ENCODE measurements around the gene SLC8A1.
A peak's percentile ranks its signal among the peaks of the same experiment; 100 is the strongest.
"Not testable (repeated sequence)": the region's sequence is repeated elsewhere in the genome, so short reads cannot be mapped to it uniquely, and the experiment has no call there.

Gene SLC8A1

DNA sequence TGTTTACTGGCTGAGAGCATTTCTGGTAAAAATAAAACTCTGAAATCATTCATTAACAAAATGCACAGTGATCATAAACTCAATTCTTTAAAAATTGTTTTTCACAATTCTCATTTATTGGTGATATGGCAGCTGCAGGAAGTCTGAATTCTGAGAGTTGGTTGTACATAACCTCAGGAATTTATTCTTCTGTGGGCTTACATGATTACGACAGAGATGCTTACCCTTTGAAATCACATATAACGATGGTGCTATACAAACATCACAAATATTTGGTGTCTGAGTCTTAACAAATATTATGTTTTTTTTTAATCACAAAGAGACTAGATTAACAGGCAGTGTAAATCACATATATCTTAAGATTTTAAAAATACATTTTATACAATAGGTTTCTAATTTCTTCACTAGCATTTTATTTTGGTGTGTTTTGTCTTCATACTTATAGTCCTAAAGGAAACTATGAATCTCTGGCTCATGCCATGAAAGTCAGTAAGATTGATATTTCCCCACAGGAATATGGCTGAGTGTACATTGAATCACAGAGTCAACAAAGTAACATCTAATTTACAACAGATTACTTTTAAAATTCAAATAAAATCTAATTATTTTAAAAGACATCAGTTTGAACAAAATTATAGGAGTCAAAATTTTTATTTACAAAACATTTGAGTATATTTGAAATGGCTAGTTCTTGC is 354.1 kb downstream of the SLC8A1 start:
- DNase-seq (ENCODE audit: insufficient read length, low spot score) (no peak), FAIRE-seq (no peak)

DNA sequence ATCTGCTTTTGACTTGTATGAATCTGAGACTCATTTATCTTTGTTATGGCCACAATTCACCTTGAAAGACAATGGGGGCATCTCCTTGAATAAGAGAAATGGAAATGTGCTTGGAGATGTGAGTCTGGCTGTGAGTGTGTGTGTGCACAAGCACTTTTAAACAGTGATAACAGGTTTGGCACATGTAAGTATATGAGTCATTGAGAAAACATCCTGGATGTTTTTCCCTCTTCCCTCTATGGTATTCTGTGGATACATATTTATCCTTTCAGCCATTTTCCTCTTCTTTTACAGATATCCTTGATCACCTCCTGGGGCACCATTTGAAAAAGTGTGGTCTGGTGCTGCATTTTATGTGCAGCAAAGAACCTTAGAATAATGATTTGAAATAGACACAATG is 355.5 kb downstream of the SLC8A1 start:
- DNase-seq (ENCODE audit: insufficient read length, low spot score) (peak; percentile 11), FAIRE-seq (peak; percentile 20)

DNA sequence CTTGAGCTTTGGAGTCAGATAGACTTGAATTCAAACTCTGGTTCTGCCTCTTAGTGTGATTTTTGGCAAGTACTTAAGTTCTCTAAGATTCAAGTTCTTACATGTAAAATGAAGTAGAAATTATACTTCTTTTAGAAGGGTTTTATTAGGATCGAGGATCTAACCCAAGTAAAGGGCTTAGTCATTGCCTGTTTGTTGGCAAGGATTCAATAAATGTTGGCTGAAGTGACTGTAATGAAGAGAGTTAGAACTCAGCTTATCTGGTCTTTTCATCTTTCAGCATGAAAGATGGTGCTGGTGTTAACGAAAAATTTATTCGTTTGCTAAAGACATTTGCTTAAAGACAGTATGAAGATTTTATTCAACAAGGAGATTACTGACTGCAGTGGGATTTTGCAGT is 356.9 kb downstream of the SLC8A1 start:
- DNase-seq (ENCODE audit: insufficient read length, low spot score) = peak; percentile 15

DNA sequence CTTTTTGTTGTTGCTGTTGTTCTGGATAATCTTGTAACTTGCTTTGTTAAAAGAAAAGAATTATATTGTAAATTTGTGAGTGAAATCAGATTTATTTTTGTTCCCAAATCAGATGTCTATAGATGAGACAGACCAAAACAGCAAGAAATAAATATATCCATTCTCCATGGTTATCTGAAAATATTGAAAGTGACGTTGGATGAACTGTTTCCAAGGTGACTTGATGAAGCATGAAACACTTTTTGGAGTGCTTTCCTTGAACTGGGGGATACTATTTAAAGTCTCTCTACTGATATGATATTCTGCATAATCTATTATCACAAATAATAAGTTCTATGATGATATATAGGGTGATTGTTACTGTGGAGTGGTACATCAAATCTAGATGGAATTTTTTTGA is 357.4 kb downstream of the SLC8A1 start:
- FAIRE-seq (no peak), DNase-seq (ENCODE audit: insufficient read length, low spot score) (no peak)

More for the DNA sequence above, 356.9 kb downstream of the SLC8A1 start:
- FAIRE-seq = no peak

DNA sequence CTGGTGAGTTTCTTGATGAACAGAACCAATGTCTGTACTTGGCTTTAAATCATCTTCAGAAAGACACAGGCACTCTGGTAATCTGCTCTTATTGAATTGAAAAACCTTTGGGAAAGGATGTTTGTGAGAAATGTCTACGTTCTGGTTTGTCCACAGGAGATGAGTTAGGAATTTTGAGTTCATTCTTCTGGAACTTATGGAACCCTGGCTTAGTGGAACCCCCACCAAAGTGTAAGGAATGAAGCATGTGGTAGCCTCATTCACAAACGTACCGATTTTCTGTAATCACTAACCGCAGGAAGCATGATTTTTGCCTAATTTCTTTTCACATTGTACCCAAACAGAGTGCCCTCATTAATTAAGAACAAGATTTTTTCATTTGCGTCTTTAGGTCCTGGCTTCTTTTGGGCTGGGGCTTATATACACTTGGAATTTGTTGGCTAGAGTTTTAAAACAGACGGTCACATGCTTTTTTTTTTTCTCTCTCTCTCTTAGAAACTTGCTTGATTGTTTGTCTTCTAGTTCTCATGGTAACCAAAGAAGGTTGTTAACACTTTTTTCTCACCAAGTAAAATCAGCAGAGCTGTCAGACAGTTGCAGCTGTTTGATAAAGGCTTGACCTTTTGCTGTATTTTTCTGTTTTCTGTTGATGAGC is 358.7 kb downstream of the SLC8A1 start:
- FAIRE-seq (no peak), DNase-seq (ENCODE audit: insufficient read length, low spot score) (no peak)

DNA sequence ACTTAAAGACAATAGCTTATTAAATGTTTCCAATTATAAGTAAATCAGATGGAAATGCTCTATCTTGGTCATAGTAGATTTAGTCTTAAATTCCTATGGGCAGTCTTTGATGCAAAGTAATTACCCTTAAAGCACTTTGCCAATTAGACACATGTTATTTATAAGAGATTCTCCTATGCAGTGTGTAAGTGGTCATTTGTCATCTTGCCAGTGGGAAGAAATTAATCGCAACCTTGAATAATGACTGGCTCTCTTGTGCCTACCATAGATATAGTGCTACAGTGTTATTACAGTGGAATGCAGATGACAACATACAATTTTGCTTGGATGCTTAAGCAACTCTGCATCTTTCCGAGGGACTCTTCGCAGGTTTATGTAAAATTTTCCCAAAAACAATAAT is 361.8 kb downstream of the SLC8A1 start:
- FAIRE-seq = no peak
- no peak for DNase-seq (ENCODE audit: insufficient read length, low spot score)

DNA sequence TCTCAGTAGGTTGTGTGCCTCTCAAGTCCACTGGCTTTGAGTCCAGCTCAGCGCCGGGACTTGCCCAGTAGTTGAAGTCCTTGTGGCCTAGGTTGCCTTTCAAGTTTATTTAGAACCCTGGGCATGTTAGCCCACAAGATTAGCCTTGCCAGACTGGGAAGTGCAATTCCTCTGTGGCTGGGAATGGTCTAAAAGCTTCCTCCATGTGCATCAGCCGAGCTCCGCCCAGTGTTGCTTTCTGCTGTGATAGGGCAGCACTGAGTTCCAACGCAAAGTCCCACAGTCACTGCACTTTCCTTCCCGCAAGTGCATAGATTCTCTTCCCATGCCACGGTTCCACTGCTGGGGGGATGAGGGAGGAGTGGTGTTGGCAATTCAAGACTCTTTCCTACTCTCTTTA is 364.0 kb downstream of the SLC8A1 start:
- DNase-seq (ENCODE audit: insufficient read length, low spot score) = no peak
- no peak for FAIRE-seq

DNA sequence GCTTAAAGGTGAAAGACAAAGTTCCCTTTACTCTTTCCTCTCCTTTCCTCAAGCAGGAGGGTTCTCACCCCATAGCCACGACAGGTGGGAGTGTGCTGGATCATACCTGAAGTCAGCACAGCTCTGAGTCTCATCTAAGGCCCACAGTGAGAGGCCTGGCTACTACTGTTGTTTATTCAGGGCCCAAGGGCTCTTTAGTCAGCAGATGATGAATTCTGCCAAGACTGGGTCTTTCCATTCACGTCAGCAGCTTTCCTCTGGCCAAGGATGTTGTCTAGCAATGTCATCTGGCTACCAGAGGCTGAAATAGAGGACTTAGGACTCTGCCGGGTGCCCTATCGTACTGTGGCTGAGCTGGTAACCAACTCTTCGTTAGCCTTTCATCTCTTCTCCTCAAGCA is 364.5 kb downstream of the SLC8A1 start:
- DNase-seq (ENCODE audit: insufficient read length, low spot score) (no peak), FAIRE-seq (no peak)

DNA sequence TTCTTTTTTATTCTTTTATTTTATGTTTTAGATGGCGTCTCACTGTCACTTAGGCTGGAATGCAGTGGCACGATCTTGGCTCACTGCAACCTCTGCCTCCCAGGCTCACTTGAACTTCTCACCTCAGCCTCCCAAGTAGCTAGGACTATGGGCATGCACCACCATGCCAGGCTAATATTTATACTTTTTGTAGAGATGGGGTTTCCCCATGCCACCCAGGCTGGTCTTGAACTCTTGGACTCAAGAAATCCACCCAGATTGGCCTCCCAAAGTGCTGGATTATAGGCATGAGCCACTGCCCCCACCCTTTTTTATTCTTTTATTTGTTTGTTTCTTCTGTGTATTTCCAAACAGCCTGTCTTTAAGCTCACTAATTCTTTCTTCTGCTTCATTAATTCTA is 366.1 kb downstream of the SLC8A1 start:
- no peak for DNase-seq (ENCODE audit: insufficient read length, low spot score)
- no peak for FAIRE-seq

DNA sequence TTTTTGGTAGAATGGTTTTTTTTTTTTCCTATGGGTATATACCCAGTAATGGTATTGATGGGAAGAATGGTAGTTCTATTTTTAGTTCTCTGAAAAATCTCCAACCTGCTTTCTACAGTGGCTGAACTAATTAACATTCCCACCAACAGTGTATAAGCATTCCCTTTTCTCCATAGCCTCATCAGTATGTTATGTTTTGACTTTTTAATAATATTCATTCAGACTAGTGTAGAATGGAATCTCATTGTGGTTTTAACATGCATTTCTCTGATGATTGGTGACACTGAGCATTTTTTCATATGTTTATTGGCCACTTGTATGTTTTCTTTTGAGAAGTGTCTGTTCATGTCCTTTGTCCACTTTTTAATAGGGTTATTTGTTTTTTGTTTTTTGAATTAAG is 378.6 kb downstream of the SLC8A1 start:
- not testable (repeated sequence) for DNase-seq (ENCODE audit: insufficient read length, low spot score); FAIRE-seq

DNA sequence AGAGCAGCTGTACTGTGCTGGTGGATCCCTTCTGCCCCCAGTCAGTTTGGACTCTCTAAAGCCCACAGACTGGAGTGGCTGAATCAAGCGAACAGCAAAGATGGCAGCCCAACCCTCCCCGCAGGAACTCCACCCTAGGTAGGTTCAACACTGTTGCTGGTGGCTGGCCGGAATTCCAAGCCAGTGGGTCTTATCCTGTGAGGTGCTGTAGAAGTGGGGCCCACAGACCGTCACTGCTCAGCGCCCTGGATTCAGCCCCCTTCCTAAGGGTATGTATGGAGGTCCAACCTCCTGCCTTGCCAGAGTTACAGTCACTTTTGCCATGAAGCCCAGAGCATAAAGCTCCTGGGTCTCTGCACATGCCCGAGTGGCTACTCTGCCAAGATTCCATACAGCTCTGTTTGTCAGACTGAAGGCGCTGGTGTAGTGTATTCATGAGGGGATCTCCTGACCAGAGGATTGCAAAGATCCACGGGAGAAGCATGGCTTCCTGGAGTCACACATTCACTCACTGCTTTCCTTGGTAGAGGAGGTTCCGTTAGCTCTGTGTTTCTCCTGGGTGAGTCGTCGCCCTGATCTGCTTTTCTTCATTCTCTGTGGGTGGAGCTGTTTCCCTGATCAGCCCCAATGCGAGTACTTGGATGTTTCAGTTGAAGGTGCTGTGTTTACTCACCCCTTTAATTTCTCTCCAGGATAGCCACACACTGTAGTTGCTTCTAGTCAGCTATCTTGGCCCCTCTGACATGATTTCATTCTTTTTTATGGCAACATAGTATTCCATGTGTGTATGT is 379.3 kb downstream of the SLC8A1 start:
- DNase-seq (ENCODE audit: insufficient read length, low spot score) (no peak), FAIRE-seq (no peak)

DNA sequence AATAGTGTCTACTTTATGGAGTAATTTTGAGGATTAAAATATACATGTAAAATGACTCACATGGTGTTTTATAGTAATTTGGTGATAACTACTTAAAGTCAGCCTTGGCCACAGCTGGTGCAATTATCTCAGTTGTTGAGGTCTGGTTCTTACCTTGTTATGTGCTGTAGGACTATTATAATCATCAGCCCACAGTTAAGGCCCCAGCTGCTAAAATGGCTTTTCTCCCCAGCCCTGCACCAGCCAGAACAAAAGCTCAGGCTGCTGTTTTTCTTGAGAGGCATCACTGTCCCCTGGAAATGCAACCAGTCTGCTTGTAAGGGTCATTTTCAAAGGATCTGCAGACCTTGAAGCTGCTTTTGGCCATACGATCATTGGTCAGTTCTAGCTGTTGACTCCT is 389.5 kb downstream of the SLC8A1 start:
- DNase-seq (ENCODE audit: insufficient read length, low spot score) = no peak
- no peak for FAIRE-seq

DNA sequence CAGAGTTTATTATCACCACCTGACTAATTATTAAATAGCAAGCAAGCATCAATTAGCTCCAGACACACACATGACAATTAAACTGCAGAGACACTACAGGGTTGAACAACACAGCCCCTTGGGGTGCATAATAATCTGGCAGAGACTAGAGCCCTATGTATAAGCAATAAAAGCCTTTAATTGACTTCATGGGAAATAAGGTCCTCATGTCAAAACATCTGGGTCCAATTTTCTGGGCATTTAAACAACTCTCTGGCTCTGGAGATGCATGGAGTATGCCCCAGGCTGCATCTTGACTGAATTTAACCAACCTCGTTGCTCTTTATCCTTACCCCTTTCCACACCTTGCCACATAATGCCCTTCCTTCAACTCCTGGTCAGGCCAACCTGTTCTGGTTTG is 402.1 kb downstream of the SLC8A1 start:
- FAIRE-seq = no peak
- DNase-seq (ENCODE audit: insufficient read length, low spot score) = no peak

DNA sequence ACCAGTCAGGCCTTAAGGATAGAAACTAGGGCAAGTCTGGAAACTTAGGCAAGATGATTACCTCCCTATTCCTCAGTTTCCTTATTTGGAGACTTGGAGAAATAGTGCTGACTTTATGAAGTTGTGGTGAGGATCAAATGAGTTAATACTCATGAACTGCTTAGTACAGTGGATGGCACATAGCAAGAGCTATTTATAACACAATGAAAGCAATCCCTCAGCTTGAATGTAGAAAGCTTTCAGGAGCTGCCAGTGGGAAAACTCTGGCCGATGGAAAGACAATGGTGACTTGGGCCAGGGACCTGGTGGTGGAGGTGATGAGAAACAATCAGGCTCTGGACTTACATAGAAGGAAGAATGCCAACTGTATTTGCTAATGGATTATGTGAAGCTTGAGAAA is 403.4 kb downstream of the SLC8A1 start:
- no peak for DNase-seq (ENCODE audit: insufficient read length, low spot score)
- no peak for FAIRE-seq

DNA sequence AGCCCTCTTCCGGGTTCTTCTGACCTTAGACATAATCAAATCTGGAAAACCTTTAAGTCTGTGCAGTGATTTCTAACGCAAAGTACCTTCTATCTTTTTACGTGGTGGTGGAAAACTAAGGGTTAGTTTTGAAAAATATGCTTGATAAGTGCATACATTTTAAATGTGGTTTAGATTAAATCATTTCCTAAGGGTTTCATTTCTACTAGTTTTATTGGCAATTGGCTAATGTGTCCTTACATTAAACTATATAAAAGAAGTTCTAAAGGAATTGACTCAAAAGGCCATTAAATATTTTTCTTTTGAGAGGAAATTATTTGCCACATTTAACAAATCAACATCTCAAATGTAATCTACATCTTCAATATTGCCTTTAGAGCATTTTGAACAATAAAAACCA is 404.5 kb downstream of the SLC8A1 start:
- DNase-seq (ENCODE audit: insufficient read length, low spot score) (no peak), FAIRE-seq (no peak)
